ENCODE results near the gene FGFBP1. TPM values are rescaled to one million over a fixed set of nuclear protein-coding genes. Genes with fewer than 3 reads are reported as not detected.

FGFBP1 gene
- total RNA-seq, 6 donors from 2014 or later, result 3.1 to 14.4 (median 4.9) TPM; not detected in 2

GRCh38 chr4:15925830-15926229 lies 12.7 kb downstream of the FGFBP1 start:
- Histone ChIP-seq H3K36me3 (no peaks in the 10 kb centered on the region), H3K27me3 (no peaks in the 10 kb centered on the region), H3K27ac (no peak overlapping the region), H3K9me3 (no peaks in the 10 kb centered on the region), H3K4me1 (no peaks in the 10 kb centered on the region), H3K4me3 (no peak overlapping the region)
- DNase-seq, result peak in 1 of 2 donors; percentile 22
- ATAC-seq (ENCODE audit: low FRiP score in 2 of 2), result no peak
- 64 to 67% methylated on average over 3 of the region's 3 CpGs for WGBS, 2 donors
- TF ChIP-seq EP300 (IDR thresholded peaks at IDR 0.05), result no peak
- TF ChIP-seq CTCF (IDR thresholded peaks at IDR 0.05), result no peak
- TF ChIP-seq POLR2A (IDR thresholded peaks at IDR 0.05), result no peak
- TF ChIP-seq POLR2AphosphoS5 (IDR thresholded peaks at IDR 0.05), result no peak

GRCh38 chr4:15921592-15921932 lies 17.0 kb downstream of the FGFBP1 start:
- 95 to 97% methylated on average over 1 of the region's 1 CpG for WGBS, 2 donors
- TF ChIP-seq POLR2AphosphoS5 (IDR thresholded peaks at IDR 0.05) (no peak), EP300 (IDR thresholded peaks at IDR 0.05) (no peak), CTCF (IDR thresholded peaks at IDR 0.05) (no peak), POLR2A (IDR thresholded peaks at IDR 0.05) (no peak)
- Histone ChIP-seq H3K4me3 (no peak overlapping the region), H3K9me3 (no peaks in the 10 kb centered on the region), H3K36me3 (no peaks in the 10 kb centered on the region), H3K27me3 (no peaks in the 10 kb centered on the region), H3K27ac (no peak overlapping the region), H3K4me1 (peaks cover 0 to 4% (median 0%) of the 10 kb centered on the region in 4 donors)
- ATAC-seq (ENCODE audit: low FRiP score in 2 of 2) (no peak), DNase-seq (no peak)

GRCh38 chr4:15920723-15921591 lies 17.6 kb downstream of the FGFBP1 start:
- Histone ChIP-seq H3K9me3 (no peaks in the 10 kb centered on the region), H3K4me1 (peaks cover 0 to 4% (median 0%) of the 10 kb centered on the region in 4 donors), H3K27ac (no peak overlapping the region), H3K27me3 (no peaks in the 10 kb centered on the region), H3K4me3 (no peak overlapping the region), H3K36me3 (no peaks in the 10 kb centered on the region)
- peak in 1 of 2 donors; percentile 86 for DNase-seq
- 58 to 81% methylated on average over 4 of the region's 4 CpGs for WGBS, 2 donors
- ATAC-seq (ENCODE audit: low FRiP score in 2 of 2), result peak; percentile 72 to 74
- peak in 1 of 4 donors; percentile 18 for TF ChIP-seq EP300 (IDR thresholded peaks at IDR 0.05)
- TF ChIP-seq POLR2A (IDR thresholded peaks at IDR 0.05), result no peak
- peak in 1 of 2 donors; percentile 53 for TF ChIP-seq POLR2AphosphoS5 (IDR thresholded peaks at IDR 0.05)
- no peak for TF ChIP-seq CTCF (IDR thresholded peaks at IDR 0.05)

- Histone ChIP-seq H3K36me3 (no peaks in the 10 kb centered on the region), H3K4me1 (peaks cover 0 to 4% (median 0%) of the 10 kb centered on the region in 4 donors), H3K9me3 (no peaks in the 10 kb centered on the region), H3K27ac (no peak overlapping the region), H3K4me3 (no peak overlapping the region), H3K27me3 (no peaks in the 10 kb centered on the region)
- ATAC-seq (ENCODE audit: low FRiP score in 2 of 2) (peak; percentile 15 to 71), DNase-seq (peak in 1 of 2 donors; percentile 56)
- TF ChIP-seq POLR2A (IDR thresholded peaks at IDR 0.05), result no peak
- TF ChIP-seq EP300 (IDR thresholded peaks at IDR 0.05), result no peak
- no peak for TF ChIP-seq CTCF (IDR thresholded peaks at IDR 0.05)
- TF ChIP-seq POLR2AphosphoS5 (IDR thresholded peaks at IDR 0.05), result no peak
- WGBS, 2 donors, result 45 to 84% methylated on average over 3 to 4 of the region's 4 CpGs
Measured at GRCh38 chr4:15918484-15919129, 19.9 kb downstream of the FGFBP1 start.

Measured in upper lobe of left lung (tissue), 6 donors.